Left renal cortex interstitium (tissue), 4 donors: ENCODE measurements around the gene IL22RA1. TPM values are rescaled to one million over a fixed set of nuclear protein-coding genes. Genes with fewer than 3 reads are reported as not detected.
A peak's percentile ranks its signal among the peaks of the same experiment; 100 is the strongest.

Source experiments
- DNase-seq, 4 donors: peaks; one replicate each; pipeline ENCODE4 v3.0.0-alpha.2; 2013; ENCODE audit warnings: low read depth in 4 of 4, low spot score in 2 of 4, missing footprints in 1 of 4
- polyA plus RNA-seq, 4 donors: library from polyadenylated mRNA; unstranded; fragments of 120-200 nt; gene quantifications; one replicate each; pipeline ENCODE4 v1.2.1, GENCODE V29; 2013; ENCODE audit not compliant: insufficient read length in 4 of 4

The IL22RA1 gene
- polyA plus RNA-seq, 4 donors, result 2.8 to 3.9 (median 3.6) TPM

- DNase-seq, result no peak
Observed at GRCh38 chr1:24084050-24084449, 58.9 kb downstream of the IL22RA1 start.

GRCh38 chr1:24082372-24082771 is 60.6 kb downstream of the IL22RA1 start:
- DNase-seq, result no peak

- no peak for DNase-seq
Observed at GRCh38 chr1:24081190-24081589, 61.8 kb downstream of the IL22RA1 start.

GRCh38 chr1:24080131-24080530 is 62.8 kb downstream of the IL22RA1 start:
- no peak for DNase-seq

GRCh38 chr1:24077278-24077978 is 65.5 kb downstream of the IL22RA1 start:
- DNase-seq, result no peak

- no peak for DNase-seq
Observed at GRCh38 chr1:24075946-24076345, 67.0 kb downstream of the IL22RA1 start.

GRCh38 chr1:24075590-24075854 is 67.4 kb downstream of the IL22RA1 start:
- no peak for DNase-seq

GRCh38 chr1:24074817-24075589 is 67.9 kb downstream of the IL22RA1 start:
- no peak for DNase-seq

- no peak for DNase-seq
Observed at GRCh38 chr1:24074196-24074595, 68.7 kb downstream of the IL22RA1 start.

GRCh38 chr1:24071941-24072340 is 71.0 kb downstream of the IL22RA1 start:
- no peak for DNase-seq

- DNase-seq, result peak; percentile 52 to 73 (median 60)
Observed at GRCh38 chr1:24070821-24071393, 72.0 kb downstream of the IL22RA1 start.

GRCh38 chr1:24069817-24070216 is 73.1 kb downstream of the IL22RA1 start:
- no peak for DNase-seq

Other genes starting within 250 kb of the IL22RA1 start
- under 1 TPM; 0.04 to 0.09 (median 0.06) TPM for gene CNR2, start 229.8 kb downstream of the IL22RA1 start, polyA plus RNA-seq
- gene PNRC2, start 183.3 kb downstream of the IL22RA1 start, polyA plus RNA-seq, result 100 to 1,000 TPM; 203 to 256 (median 215) TPM
- gene SRSF10, start 162.8 kb downstream of the IL22RA1 start, polyA plus RNA-seq, result 100 to 1,000 TPM; 167 to 279 (median 223) TPM
- 10 to 100 TPM; 20.3 to 27.0 (median 24.1) TPM for gene MYOM3, start 31.0 kb downstream of the IL22RA1 start, polyA plus RNA-seq
- 1 to 10 TPM; 3.9 to 6.9 (median 5.2) TPM for gene IFNLR1, start 44.1 kb upstream of the IL22RA1 start, polyA plus RNA-seq
- gene GRHL3, start 176.2 kb upstream of the IL22RA1 start, polyA plus RNA-seq, result 1 to 10 TPM; 2.7 to 6.1 (median 4.5) TPM